A673 (cell line): Measurements from ENCODE around the gene MAVS.

ENCODE experiments used
- CTCF ChIP-seq: fragments of 300-800, 200-600 bp; sonication (generic); conservative IDR thresholded peaks from 2 replicates; pipeline ENCODE4 v1.5.1; 2017; ENCODE audit warnings: low read depth, mild to moderate bottlenecking, antibody characterized with exemption, low read length, moderate library complexity, mixed read lengths
- EZH2 ChIP-seq: fragments of 200-600 bp; sonication (generic); IDR thresholded peaks from 2 replicates; pipeline ENCODE4 v1.6.1; 2017; ENCODE audit warnings: borderline replicate concordance, low read depth, mild to moderate bottlenecking, mixed read lengths, antibody characterized with exemption, low read length; ENCODE audit not compliant: poor library complexity, severe bottlenecking

GRCh38 chr20:3889489-3890397, 43.1 kb downstream of the MAVS start:
- TF ChIP-seq CTCF (no peak), EZH2 (no peak)
